Caco-2 (cell line): ENCODE results near the gene DNPEP. TPM values are rescaled to one million over a fixed set of nuclear protein-coding genes. Genes with fewer than 3 reads are reported as not detected.

Experiments
- BruUV-seq: library from RNA; stranded (reverse); fragments of 400-500 nt; replicated peaks from 2 replicates; lab custom pipeline; 2021; lab: Mats Ljungman, UMichigan
- CTCF ChIA-PET: fragments of 300-600 bp; sonication (Branson Sonifier 250); formaldehyde crosslinking; loops from one replicate; lab custom pipeline; 2022; ENCODE audit warnings: antibody characterized with exemption; lab: Charles Lee
- POLR2A ChIA-PET: fragments of 300-600 bp; sonication (Branson Sonifier 250); formaldehyde crosslinking; loops from one replicate; lab custom pipeline; 2022; ENCODE audit warnings: antibody characterized with exemption; lab: Charles Lee
- DNase-seq, 2 experiments: peaks; one replicate each; pipeline versions ENCODE4 v3.0.0 to v3.0.0-alpha.2; 2020 to 2022
- H3K27me3 ChIP-seq: replicated peaks from 2 replicates; pipeline ENCODE4 v1.6.0; 2011; ENCODE audit warnings: low read length; ENCODE audit not compliant: control insufficient read depth, insufficient read depth
- H3K36me3 ChIP-seq: 2 replicates; pipeline ENCODE4 v1.5.1; 2011; ENCODE audit warnings: low read length; ENCODE audit not compliant: control insufficient read depth, insufficient read depth
- H3K4me1 ChIP-seq: fragments of 250-450 bp; sonication (Bioruptor Pico); 2 replicates; pipeline ENCODE4 v1.5.1; 2020; ENCODE audit warnings: mild to moderate bottlenecking
- H3K4me3 ChIP-seq: 2 replicates; pipeline ENCODE4 v1.5.1; 2011; ENCODE audit warnings: low read depth, mild to moderate bottlenecking, control low read depth, low read length
- H3K9me3 ChIP-seq: fragments of 250-450 bp; sonication (Bioruptor Pico); 2 replicates; pipeline ENCODE4 v1.5.1; 2020; ENCODE audit warnings: mild to moderate bottlenecking, moderate library complexity
- H3K27ac Mint-ChIP-seq: one replicate; pipeline ENCODE4 v1.8.0; 2022; ENCODE audit warnings: mixed read lengths; ENCODE audit not compliant: unreplicated experiment
- H3K27me3 Mint-ChIP-seq: one replicate; pipeline ENCODE4 v1.8.0; 2022; ENCODE audit warnings: mixed read lengths; ENCODE audit not compliant: insufficient read depth, unreplicated experiment
- H3K36me3 Mint-ChIP-seq: one replicate; pipeline ENCODE4 v1.8.0; 2022; ENCODE audit warnings: mild to moderate bottlenecking, mixed read lengths; ENCODE audit not compliant: insufficient read depth, unreplicated experiment
- H3K4me1 Mint-ChIP-seq: one replicate; pipeline ENCODE4 v1.8.0; 2022; ENCODE audit warnings: low read depth, mixed read lengths; ENCODE audit not compliant: unreplicated experiment
- H3K4me3 Mint-ChIP-seq: one replicate; pipeline ENCODE4 v1.8.0; 2022; ENCODE audit warnings: mild to moderate bottlenecking, moderate library complexity, mixed read lengths; ENCODE audit not compliant: unreplicated experiment
- H3K9me3 Mint-ChIP-seq: one replicate; pipeline ENCODE4 v1.8.0; 2022; ENCODE audit warnings: mixed read lengths; ENCODE audit not compliant: unreplicated experiment
- CTCF ChIP-seq, 2 experiments: fragments of 200-600 bp in 1 of 2; IDR thresholded peaks; 1 replicate in 1 of 2; 2 replicates in 1 of 2; pipeline versions ENCODE4 v1.5.1 to v1.8.0; 2011 to 2022; ENCODE audit warnings: antibody characterized with exemption in 1 of 2, control low read depth in 1 of 2, inconsistent platforms in 1 of 2, low read depth in 1 of 2, low read length in 1 of 2, mild to moderate bottlenecking in 1 of 2, moderate library complexity in 1 of 2; ENCODE audit not compliant: insufficient read depth in 1 of 2, severe bottlenecking in 1 of 2, unreplicated experiment in 1 of 2
- intact Hi-C: fragments of 100-400 bp; cut with micrococcal nuclease; formaldehyde crosslinking; loops from one replicate; pipeline ENCODE4 v1.10.0; 2022; ENCODE audit not compliant: unreplicated experiment
- total RNA-seq: library from RNA; stranded (reverse); gene quantifications from 2 replicates; pipeline ENCODE4 v1.2.3, GENCODE V29; 2022

Gene DNPEP
- total RNA-seq, 1 experiment from 2014 or later, result 102 TPM

- Mint-ChIP-seq H3K36me3 (no peaks in the 10 kb centered on the region), H3K27ac (no peak overlapping the region), H3K4me3 (no peak overlapping the region), H3K9me3 (no peaks in the 10 kb centered on the region), H3K4me1 (peaks cover 22% of the 10 kb centered on the region), H3K27me3 (no peaks in the 10 kb centered on the region)
- BruUV-seq, result no TSS peak
- TF ChIP-seq CTCF (IDR thresholded peaks at IDR 0.05; ENCODE audit: insufficient read depth in 1 of 2, low read depth in 1 of 2, low read length in 1 of 2, severe bottlenecking in 1 of 2, unreplicated experiment in 1 of 2), result no peak
- peaks cover 28% of the 10 kb centered on the region for H3K4me1 ChIP-seq
- H3K9me3 ChIP-seq, result no peaks in the 10 kb centered on the region
- no peak overlapping the region for H3K4me3 ChIP-seq
- POLR2A ChIA-PET, result no interaction called here
- no peaks in the 10 kb centered on the region for H3K27me3 ChIP-seq
- intact Hi-C loops, result no loop called here
- CTCF ChIA-PET, result interaction anchor here (0.8 to 3.8 kb wide), 5 partner anchors 13 to 124 kb away, joined by 3 to 25 read pairs (median 4); partner anchors contain the start of gene DNPEP
- H3K36me3 ChIP-seq, result no peaks in the 10 kb centered on the region
- DNase-seq, result no peak
Observed at GRCh38 chr2:219401606-219402005, 13.9 kb upstream of the DNPEP start.

GRCh38 chr2:219400562-219400961 is 12.8 kb upstream of the DNPEP start:
- no peak for TF ChIP-seq CTCF (IDR thresholded peaks at IDR 0.05; ENCODE audit: insufficient read depth in 1 of 2, low read depth in 1 of 2, low read length in 1 of 2, severe bottlenecking in 1 of 2, unreplicated experiment in 1 of 2)
- H3K36me3 Mint-ChIP-seq, result no peaks in the 10 kb centered on the region
- no TSS peak for BruUV-seq
- H3K9me3 Mint-ChIP-seq, result no peaks in the 10 kb centered on the region
- Histone ChIP-seq H3K4me1 (peaks cover 28% of the 10 kb centered on the region), H3K9me3 (no peaks in the 10 kb centered on the region), H3K36me3 (no peaks in the 10 kb centered on the region), H3K4me3 (no peak overlapping the region), H3K27me3 (no peaks in the 10 kb centered on the region)
- intact Hi-C loops, result no loop called here
- H3K4me1 Mint-ChIP-seq, result peaks cover 22% of the 10 kb centered on the region
- no peaks in the 10 kb centered on the region for H3K27me3 Mint-ChIP-seq
- peak overlapping the region; percentile 1 for H3K4me3 Mint-ChIP-seq
- ChIA-PET POLR2A (no interaction called here), CTCF (interaction anchor here (0.6 kb wide), 1 partner anchor 41 kb away, joined by 7 read pairs; no protein-coding TSS in a partner anchor)
- peak overlapping the region; percentile 24 for H3K27ac Mint-ChIP-seq
- no peak for DNase-seq

- no TSS peak for BruUV-seq
- no peak overlapping the region for H3K4me3 ChIP-seq
- ChIA-PET POLR2A (no interaction called here), CTCF (interaction anchor here (0.6 to 1.2 kb wide), 2 partner anchors 42 to 43 kb away, joined by 5 to 7 read pairs; no protein-coding TSS in a partner anchor)
- no peaks in the 10 kb centered on the region for H3K27me3 ChIP-seq
- peaks cover 22% of the 10 kb centered on the region for H3K4me1 Mint-ChIP-seq
- no peaks in the 10 kb centered on the region for H3K36me3 ChIP-seq
- peak overlapping the region; percentile 24 for H3K27ac Mint-ChIP-seq
- DNase-seq, result no peak
- peaks cover 28% of the 10 kb centered on the region for H3K4me1 ChIP-seq
- H3K4me3 Mint-ChIP-seq, result peak overlapping the region; percentile 1
- no peaks in the 10 kb centered on the region for H3K27me3 Mint-ChIP-seq
- no peaks in the 10 kb centered on the region for H3K9me3 ChIP-seq
- TF ChIP-seq CTCF (IDR thresholded peaks at IDR 0.05; ENCODE audit: insufficient read depth in 1 of 2, low read depth in 1 of 2, low read length in 1 of 2, severe bottlenecking in 1 of 2, unreplicated experiment in 1 of 2), result no peak
- no peaks in the 10 kb centered on the region for H3K36me3 Mint-ChIP-seq
- intact Hi-C loops, result loop anchor here (1.0 kb wide), 1 partner anchor 12 kb away; no protein-coding TSS in a partner anchor
- no peaks in the 10 kb centered on the region for H3K9me3 Mint-ChIP-seq
Observed at GRCh38 chr2:219399716-219400478, 12.2 kb upstream of the DNPEP start.
